Neural cell (in vitro differentiated cells): Measurements from ENCODE around the gene DHRS4L2. TPM values are rescaled to one million over a fixed set of nuclear protein-coding genes. Genes with fewer than 3 reads are reported as not detected.
"Not testable (repeated sequence)": the region's sequence is repeated elsewhere in the genome, so short reads cannot be mapped to it uniquely, and the experiment has no call there.

ENCODE experiments used
- H2AFZ ChIP-seq: fragments of 200-600, 300-800 bp; sonication (generic), shearing (Covaris generic); 2 replicates; pipeline ENCODE4 v1.6.0; 2014; ENCODE audit warnings: low read depth, mild to moderate bottlenecking, antibody characterized with exemption, low read length, moderate library complexity
- H3F3A ChIP-seq: fragments of 200-600 bp; shearing (Covaris generic); 2 replicates; pipeline ENCODE4 v1.6.1; 2016; ENCODE audit warnings: mild to moderate bottlenecking, moderate library complexity, mixed read lengths, antibody characterized with exemption, low read length; ENCODE audit not compliant: insufficient read depth, poor library complexity, severe bottlenecking
- H3K27ac ChIP-seq: fragments of 200-600, 300-800 bp; sonication (generic), shearing (Covaris generic); 2 replicates; pipeline ENCODE4 v1.5.1; 2014; ENCODE audit warnings: mild to moderate bottlenecking, low read length, moderate library complexity
- H3K27me3 ChIP-seq: fragments of 300-800, 200-600 bp; sonication (generic), shearing (Covaris generic); 2 replicates; pipeline ENCODE4 v1.6.0; 2014; ENCODE audit warnings: mild to moderate bottlenecking, low read depth, low read length, moderate library complexity; ENCODE audit not compliant: insufficient read depth
- H3K36me3 ChIP-seq: fragments of 300-800, 200-600 bp; sonication (generic), shearing (Covaris generic); 2 replicates; pipeline ENCODE4 v1.5.1; 2014; ENCODE audit warnings: mild to moderate bottlenecking, antibody characterized with exemption, low read length, moderate library complexity; ENCODE audit not compliant: insufficient read depth
- H3K4me2 ChIP-seq: fragments of 300-800, 200-600 bp; sonication (generic), shearing (Covaris generic); 2 replicates; pipeline ENCODE4 v1.6.0; 2014; ENCODE audit warnings: mild to moderate bottlenecking, low read length
- H3K4me3 ChIP-seq: fragments of 300-800, 200-600 bp; sonication (generic), shearing (Covaris generic); 2 replicates; pipeline ENCODE4 v1.5.1; 2014; ENCODE audit warnings: mild to moderate bottlenecking, low read length, moderate library complexity
- H3K79me2 ChIP-seq: fragments of 200-600 bp; shearing (Covaris generic); replicated peaks from 2 replicates; pipeline ENCODE4 v1.6.0; 2014; ENCODE audit warnings: mild to moderate bottlenecking, low read length, moderate library complexity; ENCODE audit not compliant: insufficient read depth
- H3K9ac ChIP-seq: fragments of 300-800, 200-600 bp; sonication (generic), shearing (Covaris generic); 2 replicates; pipeline ENCODE4 v1.6.1; 2016; ENCODE audit warnings: mild to moderate bottlenecking, low read length, mixed read lengths
- H3K9me2 ChIP-seq: fragments of 200-600 bp; shearing (Covaris generic); 2 replicates; pipeline ENCODE4 v1.6.1; 2016; ENCODE audit warnings: mild to moderate bottlenecking, low read length, mixed read lengths; ENCODE audit not compliant: insufficient read depth
- H3K9me3 ChIP-seq: fragments of 200-600, 300-800 bp; sonication (generic), shearing (Covaris generic); 2 replicates; pipeline ENCODE4 v1.6.1; 2016; ENCODE audit warnings: mild to moderate bottlenecking, mixed run types, low read length, moderate library complexity, mixed read lengths
- H4K20me1 ChIP-seq: fragments of 200-600 bp; shearing (Covaris generic); 2 replicates; pipeline ENCODE4 v1.6.1; 2016; ENCODE audit warnings: mild to moderate bottlenecking, mixed run types; ENCODE audit not compliant: insufficient read depth
- CTCF ChIP-seq: fragments of 450-650 bp; IDR thresholded peaks from 2 replicates; pipeline ENCODE4 v1.5.1; 2014; ENCODE audit warnings: antibody characterized with exemption, mild to moderate bottlenecking, moderate library complexity; ENCODE audit not compliant: poor library complexity, severe bottlenecking
- EP300 ChIP-seq: fragments of 450-650 bp; conservative IDR thresholded peaks from 2 replicates; pipeline ENCODE4 v1.6.1; 2014; ENCODE audit warnings: antibody characterized with exemption, mild to moderate bottlenecking, moderate library complexity; ENCODE audit not compliant: poor library complexity, severe bottlenecking
- EZH2 ChIP-seq: fragments of 200-600, 300-800 bp; shearing (Covaris generic), sonication (generic); IDR thresholded peaks from 2 replicates; pipeline ENCODE4 v1.6.1; 2014; ENCODE audit warnings: antibody characterized with exemption, low read length, borderline replicate concordance, mild to moderate bottlenecking; ENCODE audit not compliant: insufficient read depth, poor library complexity, severe bottlenecking
- MXI1 ChIP-seq: fragments of 450-650 bp; conservative IDR thresholded peaks from 2 replicates; pipeline ENCODE4 v1.6.1; 2014; ENCODE audit warnings: antibody characterized with exemption, mild to moderate bottlenecking; ENCODE audit not compliant: poor library complexity, severe bottlenecking
- POLR2AphosphoS5 ChIP-seq: IDR thresholded peaks from 2 replicates; pipeline ENCODE4 v1.6.1; 2012
- RAD21 ChIP-seq: fragments of 450-650 bp; conservative IDR thresholded peaks from 2 replicates; pipeline ENCODE4 v1.6.1; 2014; ENCODE audit warnings: antibody characterized with exemption, mild to moderate bottlenecking, moderate library complexity
- REST ChIP-seq: IDR thresholded peaks from 2 replicates; pipeline ENCODE4 v1.6.1; 2012; ENCODE audit warnings: borderline replicate concordance
- SMC3 ChIP-seq: fragments of 450-650 bp; conservative IDR thresholded peaks from 2 replicates; pipeline ENCODE4 v1.6.1; 2014; ENCODE audit warnings: antibody characterized with exemption, mild to moderate bottlenecking, moderate library complexity; ENCODE audit not compliant: poor library complexity
- TAF1 ChIP-seq: IDR thresholded peaks from 2 replicates; pipeline ENCODE4 v1.6.1; 2012; ENCODE audit warnings: low read depth
- polyA plus RNA-seq: library from polyadenylated mRNA; depleted of rRNA; stranded (reverse); fragments of >200 nt; gene quantifications from 2 replicates; pipeline ENCODE4 v1.2.3, GENCODE V29; 2014

Gene DHRS4L2
- polyA plus RNA-seq, 1 donor from 2014 or later = 3.0 TPM

GRCh38 chr14:24050753-24051152, 62.0 kb downstream of the DHRS4L2 start:
- not testable (repeated sequence) for H3K9me3 ChIP-seq, H3K9me2 ChIP-seq, H3K4me2 ChIP-seq, H3K27ac ChIP-seq, H2AFZ ChIP-seq, H3F3A ChIP-seq, H4K20me1 ChIP-seq, H3K27me3 ChIP-seq, H3K36me3 ChIP-seq
- Histone ChIP-seq H3K9ac (peak overlapping the region; percentile 94), H3K79me2 (peaks cover 11% of the 10 kb centered on the region), H3K4me3 (peak overlapping the region; percentile 99)

- Histone ChIP-seq H3K9me2 (no peaks in the 10 kb centered on the region), H3K27ac (peak overlapping the region; percentile 82), H3K4me3 (peak overlapping the region; percentile 99), H2AFZ (peak overlapping the region; percentile 94), H3K36me3 (no peaks in the 10 kb centered on the region), H4K20me1 (no peaks in the 10 kb centered on the region), H3K4me2 (peak overlapping the region; percentile 82), H3K27me3 (no peaks in the 10 kb centered on the region), H3F3A (no peaks in the 10 kb centered on the region), H3K9ac (peak overlapping the region; percentile 94), H3K9me3 (no peaks in the 10 kb centered on the region), H3K79me2 (peaks cover 11% of the 10 kb centered on the region)
- TF ChIP-seq EZH2 (no peak), MXI1 (no peak), REST (no peak), EP300 (no peak), POLR2AphosphoS5 (no peak), TAF1 (no peak), RAD21 (no peak), SMC3 (no peak), CTCF (no peak)
Observed at GRCh38 chr14:24051176-24051788, 62.6 kb downstream of the DHRS4L2 start.
